Ishikawa (cell line): ENCODE measurements around the gene BABAM2.

Source experiments
- CEBPB ChIP-seq: IDR thresholded peaks from 2 replicates; pipeline ENCODE4 v1.6.1; 2012
- CREB1 ChIP-seq: IDR thresholded peaks from 2 replicates; pipeline ENCODE4 v1.6.1; 2012; ENCODE audit warnings: low read depth
- EGR1 ChIP-seq: IDR thresholded peaks from 2 replicates; pipeline ENCODE4 v1.6.1; 2012
- EP300 ChIP-seq: IDR thresholded peaks from 2 replicates; pipeline ENCODE4 v1.6.1; 2012; ENCODE audit warnings: borderline replicate concordance
- FOXM1 ChIP-seq: IDR thresholded peaks from 2 replicates; pipeline ENCODE4 v1.6.1; 2012; ENCODE audit warnings: low read depth, borderline replicate concordance
- MAX ChIP-seq: IDR thresholded peaks from 2 replicates; pipeline ENCODE4 v1.6.1; 2012
- NFIC ChIP-seq: IDR thresholded peaks from 2 replicates; pipeline ENCODE4 v1.6.1; 2012
- RAD21 ChIP-seq: IDR thresholded peaks from 2 replicates; pipeline ENCODE4 v1.6.1; 2012; ENCODE audit warnings: low read depth
- REST ChIP-seq: IDR thresholded peaks from 2 replicates; pipeline ENCODE4 v1.6.1; 2012; ENCODE audit warnings: low read depth, mild to moderate bottlenecking
- TAF1 ChIP-seq: IDR thresholded peaks from 2 replicates; pipeline ENCODE4 v1.6.1; 2012; ENCODE audit warnings: low read depth, mild to moderate bottlenecking
- TCF12 ChIP-seq: IDR thresholded peaks from 2 replicates; pipeline ENCODE4 v1.6.1; 2012; ENCODE audit warnings: low read depth
- ZBTB7A ChIP-seq: IDR thresholded peaks from 2 replicates; pipeline ENCODE4 v1.6.1; 2012; ENCODE audit warnings: low read depth

DNA sequence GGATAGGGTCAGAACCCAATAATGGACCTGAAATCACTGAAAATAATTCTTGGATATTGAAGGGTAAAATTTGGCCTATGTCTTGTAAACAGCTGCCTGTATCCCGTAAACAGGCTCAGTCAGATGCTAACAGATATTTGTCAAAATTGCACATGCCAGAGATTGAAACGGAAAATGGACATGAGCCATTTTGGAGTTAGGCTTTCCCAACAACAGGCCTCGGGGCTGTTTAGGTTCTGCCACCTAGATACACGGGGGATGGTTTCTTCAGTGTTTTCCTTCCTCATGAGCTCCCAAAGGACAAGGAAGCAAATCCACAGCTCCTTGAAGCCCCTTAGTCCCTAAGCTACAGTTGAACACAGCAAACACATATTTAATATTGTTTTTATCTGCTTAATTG, 297.9 kb downstream of the BABAM2 start:
- no peak for TF ChIP-seq TCF12
- TF ChIP-seq RAD21, result no peak
- TF ChIP-seq REST, result no peak
- no peak for TF ChIP-seq TAF1
- TF ChIP-seq ZBTB7A, result no peak
- no peak for TF ChIP-seq FOXM1
- no peak for TF ChIP-seq EP300
- TF ChIP-seq MAX, result no peak
- no peak for TF ChIP-seq NFIC
- no peak for TF ChIP-seq CREB1
- TF ChIP-seq EGR1, result no peak
- TF ChIP-seq CEBPB, result no peak
